Measurements from ENCODE around the gene SLC26A4. TPM values are rescaled to one million over a fixed set of nuclear protein-coding genes. Genes with fewer than 3 reads are reported as not detected.

Gene SLC26A4
- total RNA-seq, 2 donors from 2014 or later: 0.42 TPM; not detected in 1

DNA sequence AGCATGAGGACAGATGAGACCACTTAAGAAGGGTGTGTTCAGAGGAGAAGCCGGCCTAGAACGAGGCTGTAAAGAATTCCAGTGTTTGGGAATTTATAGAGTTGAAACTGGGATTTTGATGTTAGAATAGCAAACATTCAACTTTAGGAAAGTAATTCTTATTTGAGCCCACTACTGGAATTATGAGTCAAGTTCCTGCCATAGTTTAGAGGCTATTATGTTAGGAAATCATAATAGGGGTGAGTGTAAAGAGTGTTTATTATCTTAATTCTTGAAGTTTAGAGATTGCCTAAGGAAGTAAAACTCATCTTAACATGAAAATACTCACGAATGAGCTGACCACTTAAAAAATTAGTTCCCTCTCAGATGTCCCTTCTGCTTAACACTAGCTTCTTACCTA, 85.4 kb downstream of the SLC26A4 start:
- H3K27ac Mint-ChIP-seq: no peak overlapping the region
- peak overlapping the region; percentile 93 for H3K4me3 ChIP-seq (ENCODE audit: low read length)
- DNase-seq: no peak
- peaks cover 18% of the 10 kb centered on the region for H3K4me1 Mint-ChIP-seq
- no peaks in the 10 kb centered on the region for H3K27me3 ChIP-seq (ENCODE audit: control insufficient read depth, insufficient read depth, low read length, poor library complexity, severe bottlenecking)
- no peaks in the 10 kb centered on the region for H3K4me1 ChIP-seq (ENCODE audit: control insufficient read depth, insufficient read depth, low read length)
- H3K9me3 ChIP-seq (ENCODE audit: control insufficient read depth, low read length): no peaks in the 10 kb centered on the region
- peak overlapping the region; percentile 95 for H3K4me3 Mint-ChIP-seq
- peaks cover under 1% of the 10 kb centered on the region for H3K27me3 Mint-ChIP-seq (ENCODE audit: insufficient read depth)
- no peak overlapping the region for H3K27ac ChIP-seq (ENCODE audit: low read depth, low read length)
- no peaks in the 10 kb centered on the region for H3K9me3 Mint-ChIP-seq
- peaks cover 27% of the 10 kb centered on the region for H3K36me3 ChIP-seq (ENCODE audit: control insufficient read depth, insufficient read depth, low read length)
- 85 to 100% methylated on average over 3 of the region's 3 CpGs for WGBS, 2 experiments (ENCODE audit: insufficient coverage in 1 of 2, insufficient read length in 1 of 2)
- TF ChIP-seq, protein P1, sequence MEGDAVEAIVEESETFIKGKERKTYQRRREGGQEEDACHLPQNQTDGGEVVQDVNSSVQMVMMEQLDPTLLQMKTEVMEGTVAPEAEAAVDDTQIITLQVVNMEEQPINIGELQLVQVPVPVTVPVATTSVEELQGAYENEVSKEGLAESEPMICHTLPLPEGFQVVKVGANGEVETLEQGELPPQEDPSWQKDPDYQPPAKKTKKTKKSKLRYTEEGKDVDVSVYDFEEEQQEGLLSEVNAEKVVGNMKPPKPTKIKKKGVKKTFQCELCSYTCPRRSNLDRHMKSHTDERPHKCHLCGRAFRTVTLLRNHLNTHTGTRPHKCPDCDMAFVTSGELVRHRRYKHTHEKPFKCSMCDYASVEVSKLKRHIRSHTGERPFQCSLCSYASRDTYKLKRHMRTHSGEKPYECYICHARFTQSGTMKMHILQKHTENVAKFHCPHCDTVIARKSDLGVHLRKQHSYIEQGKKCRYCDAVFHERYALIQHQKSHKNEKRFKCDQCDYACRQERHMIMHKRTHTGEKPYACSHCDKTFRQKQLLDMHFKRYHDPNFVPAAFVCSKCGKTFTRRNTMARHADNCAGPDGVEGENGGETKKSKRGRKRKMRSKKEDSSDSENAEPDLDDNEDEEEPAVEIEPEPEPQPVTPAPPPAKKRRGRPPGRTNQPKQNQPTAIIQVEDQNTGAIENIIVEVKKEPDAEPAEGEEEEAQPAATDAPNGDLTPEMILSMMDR (conservative IDR thresholded peaks at IDR 0.05): no peak
- H3K9ac ChIP-seq (ENCODE audit: extremely low read depth, low read length, poor library complexity, severe bottlenecking): no peak overlapping the region
- peaks cover 14% of the 10 kb centered on the region for H3K36me3 Mint-ChIP-seq (ENCODE audit: low read depth)

DNA sequence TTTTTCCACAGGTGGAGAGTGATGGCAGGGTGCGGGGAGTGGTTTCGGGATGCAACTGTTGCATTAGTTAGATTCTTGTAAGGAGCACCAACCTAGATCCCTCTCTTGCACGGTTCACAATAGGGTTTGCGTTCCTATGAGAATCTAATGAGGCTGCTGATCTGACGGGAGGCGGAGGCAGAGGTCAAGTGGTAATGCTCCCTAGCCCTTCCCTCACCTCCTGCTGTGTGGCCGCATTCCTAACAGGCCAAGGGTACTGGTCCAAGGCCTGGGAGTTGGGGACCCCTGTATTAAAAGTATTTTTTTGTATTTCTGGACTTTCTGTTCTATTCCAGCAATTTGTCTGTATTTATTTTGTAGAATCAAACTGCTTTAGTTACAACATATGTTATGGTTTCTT, 90.5 kb downstream of the SLC26A4 start:
- H3K36me3 Mint-ChIP-seq (ENCODE audit: low read depth): peaks cover 44% of the 10 kb centered on the region
- no peak overlapping the region for H3K4me3 Mint-ChIP-seq
- 93 to 96% methylated on average over 6 to 7 of the region's 7 CpGs for WGBS, 2 experiments (ENCODE audit: insufficient coverage in 1 of 2, insufficient read length in 1 of 2)
- no peak overlapping the region for H3K27ac Mint-ChIP-seq
- no peak overlapping the region for H3K9ac ChIP-seq (ENCODE audit: extremely low read depth, low read length, poor library complexity, severe bottlenecking)
- no peak overlapping the region for H3K27ac ChIP-seq (ENCODE audit: low read depth, low read length)
- H3K4me1 ChIP-seq (ENCODE audit: control insufficient read depth, insufficient read depth, low read length): no peaks in the 10 kb centered on the region
- H3K27me3 Mint-ChIP-seq (ENCODE audit: insufficient read depth): no peaks in the 10 kb centered on the region
- H3K9me3 Mint-ChIP-seq: no peaks in the 10 kb centered on the region
- no peaks in the 10 kb centered on the region for H3K27me3 ChIP-seq (ENCODE audit: control insufficient read depth, insufficient read depth, low read length, poor library complexity, severe bottlenecking)
- no peak overlapping the region for H3K4me3 ChIP-seq (ENCODE audit: low read length)
- no peaks in the 10 kb centered on the region for H3K9me3 ChIP-seq (ENCODE audit: control insufficient read depth, low read length)
- peaks cover 6% of the 10 kb centered on the region for H3K4me1 Mint-ChIP-seq
- peaks cover 75% of the 10 kb centered on the region for H3K36me3 ChIP-seq (ENCODE audit: control insufficient read depth, insufficient read depth, low read length)
- DNase-seq: peak; percentile 65
- TF ChIP-seq, protein P1 (conservative IDR thresholded peaks at IDR 0.05): no peak

DNA sequence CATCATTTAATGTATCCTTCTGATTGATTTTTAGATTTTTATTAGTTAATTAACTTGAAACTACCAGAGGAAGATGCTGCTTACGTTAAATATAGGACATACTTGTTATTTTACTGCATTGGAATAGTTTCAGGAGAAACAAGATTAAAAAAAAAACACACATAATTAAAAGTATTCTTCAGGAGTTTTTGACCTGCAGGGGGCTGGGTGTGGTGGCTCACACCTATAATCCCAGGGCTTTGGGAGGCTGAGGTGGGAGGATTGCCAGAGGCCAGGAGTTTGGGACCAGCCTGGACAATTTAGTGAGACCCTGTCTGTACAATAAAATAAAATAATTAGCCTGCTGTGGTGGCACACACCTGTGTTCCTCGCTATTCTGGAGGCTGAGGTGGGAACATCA, 94.0 kb downstream of the SLC26A4 start:
- Histone ChIP-seq H3K9me3 (ENCODE audit: control insufficient read depth, low read length) (no peaks in the 10 kb centered on the region), H3K9ac (ENCODE audit: extremely low read depth, low read length, poor library complexity, severe bottlenecking) (no peak overlapping the region), H3K36me3 (ENCODE audit: control insufficient read depth, insufficient read depth, low read length) (peaks cover 94% of the 10 kb centered on the region), H3K4me3 (ENCODE audit: low read length) (no peak overlapping the region), H3K27ac (ENCODE audit: low read depth, low read length) (no peak overlapping the region), H3K4me1 (ENCODE audit: control insufficient read depth, insufficient read depth, low read length) (no peaks in the 10 kb centered on the region), H3K27me3 (ENCODE audit: control insufficient read depth, insufficient read depth, low read length, poor library complexity, severe bottlenecking) (no peaks in the 10 kb centered on the region)
- Mint-ChIP-seq H3K36me3 (ENCODE audit: low read depth) (peaks cover 63% of the 10 kb centered on the region), H3K4me3 (no peak overlapping the region), H3K27ac (no peak overlapping the region), H3K27me3 (ENCODE audit: insufficient read depth) (no peaks in the 10 kb centered on the region), H3K9me3 (no peaks in the 10 kb centered on the region), H3K4me1 (no peaks in the 10 kb centered on the region)
- DNase-seq: no peak
- WGBS, 2 experiments (ENCODE audit: insufficient coverage in 1 of 2, insufficient read length in 1 of 2): 85 to 100% methylated on average over 1 to 2 of the region's 2 CpGs
- TF ChIP-seq, protein P1 (conservative IDR thresholded peaks at IDR 0.05): peak; percentile 63
